Mesendoderm (in vitro differentiated cells): Measurements from ENCODE around the gene MBNL3.

Experiments
- DNase-seq: peaks from one replicate; pipeline ENCODE4 v3.0.0; 2013
- H2AK5ac ChIP-seq: 2 replicates; pipeline ENCODE4 v1.6.1; 2013; ENCODE audit warnings: low read length, inconsistent platforms
- H2BK120ac ChIP-seq: 2 replicates; pipeline ENCODE4 v1.6.1; 2013; ENCODE audit warnings: low read depth, mild to moderate bottlenecking, low read length, moderate library complexity, mixed read lengths
- H2BK15ac ChIP-seq: replicated peaks from 2 replicates; pipeline ENCODE4 v1.6.1; 2013; ENCODE audit warnings: low read depth, mild to moderate bottlenecking, moderate library complexity
- H2BK5ac ChIP-seq: 2 replicates; pipeline ENCODE4 v1.6.1; 2013; ENCODE audit warnings: low read length, inconsistent platforms
- H3K18ac ChIP-seq: 2 replicates; pipeline ENCODE4 v1.6.1; 2013; ENCODE audit warnings: mild to moderate bottlenecking, low read length, mixed read lengths
- H3K23ac ChIP-seq: one replicate; pipeline ENCODE4 v1.6.1; 2013; ENCODE audit warnings: low read length
- H3K27ac ChIP-seq: 2 replicates; pipeline ENCODE4 v1.5.1; 2013; ENCODE audit warnings: low read depth, mild to moderate bottlenecking, inconsistent platforms, low read length, moderate library complexity
- H3K27me3 ChIP-seq: 2 replicates; pipeline ENCODE4 v1.6.1; 2013; ENCODE audit warnings: low read length, control low read depth, mild to moderate bottlenecking, inconsistent platforms; ENCODE audit not compliant: insufficient read depth, poor library complexity
- H3K36me3 ChIP-seq: 2 replicates; pipeline ENCODE4 v1.6.1; 2013; ENCODE audit warnings: low read length, inconsistent platforms; ENCODE audit not compliant: control insufficient read depth, insufficient read depth
- H3K4ac ChIP-seq: one replicate; pipeline ENCODE4 v1.6.1; 2013; ENCODE audit warnings: low read depth, mild to moderate bottlenecking, low read length, moderate library complexity
- H3K4me1 ChIP-seq: 2 replicates; pipeline ENCODE4 v1.6.1; 2013; ENCODE audit warnings: low read depth, low read length, inconsistent platforms; ENCODE audit not compliant: control insufficient read depth
- H3K4me2 ChIP-seq: 2 replicates; pipeline ENCODE4 v1.6.1; 2013; ENCODE audit warnings: low read length
- H3K4me3 ChIP-seq: 2 replicates; pipeline ENCODE4 v1.5.1; 2013; ENCODE audit warnings: mild to moderate bottlenecking, low read length
- H3K56ac ChIP-seq: one replicate; pipeline ENCODE4 v1.6.1; 2013; ENCODE audit warnings: low read length
- H3K79me1 ChIP-seq: 2 replicates; pipeline ENCODE4 v1.6.1; 2013; ENCODE audit warnings: low read length, inconsistent platforms
- H3K79me2 ChIP-seq: 2 replicates; pipeline ENCODE4 v1.6.1; 2013; ENCODE audit warnings: mild to moderate bottlenecking, low read length; ENCODE audit not compliant: control insufficient read depth, insufficient read depth
- H3K9ac ChIP-seq: 2 replicates; pipeline ENCODE4 v1.6.1; 2013; ENCODE audit warnings: low read length, inconsistent platforms
- H4K5ac ChIP-seq: one replicate; pipeline ENCODE4 v1.6.1; 2013; ENCODE audit warnings: low read length
- H4K8ac ChIP-seq: one replicate; pipeline ENCODE4 v1.6.1; 2013; ENCODE audit warnings: low read depth, mild to moderate bottlenecking, control low read depth, low read length, moderate library complexity
- WGBS: extraction: QIAGEN DNeasy Blood & Tissue Kit; methylation state at CpG from one replicate; pipeline ENCODE4 v1.1.7; 2013; ENCODE audit warnings: low lambda C conversion rate, missing lambda C conversion rate; ENCODE audit not compliant: insufficient coverage; ENCODE audit errors: extremely low coverage; 5-methylcytosine and 5-hydroxymethylcytosine counted together

The MBNL3 gene

GRCh38 chrX:132483951-132484350 lies 4.9 kb downstream of the MBNL3 start:
- H3K27ac ChIP-seq, result no peak overlapping the region
- no peak overlapping the region for H3K23ac ChIP-seq
- no peaks in the 10 kb centered on the region for H3K79me1 ChIP-seq
- no peak overlapping the region for H2BK15ac ChIP-seq
- H3K4ac ChIP-seq, result no peak overlapping the region
- H3K79me2 ChIP-seq, result no peaks in the 10 kb centered on the region
- no peak overlapping the region for H2BK120ac ChIP-seq
- DNase-seq, result no peak
- no peaks in the 10 kb centered on the region for H3K36me3 ChIP-seq
- no peak overlapping the region for H2AK5ac ChIP-seq
- no peak overlapping the region for H4K5ac ChIP-seq
- H3K56ac ChIP-seq, result no peak overlapping the region
- no peak overlapping the region for H3K18ac ChIP-seq
- WGBS, result no CpG with 5 or more reads among the region's 2 CpGs
- H3K4me1 ChIP-seq, result no peaks in the 10 kb centered on the region
- no peak overlapping the region for H3K4me2 ChIP-seq
- no peak overlapping the region for H2BK5ac ChIP-seq
- no peaks in the 10 kb centered on the region for H3K27me3 ChIP-seq
- no peak overlapping the region for H3K9ac ChIP-seq
- no peak overlapping the region for H3K4me3 ChIP-seq
- H4K8ac ChIP-seq, result no peak overlapping the region

GRCh38 chrX:132483488-132483887 lies 5.3 kb downstream of the MBNL3 start:
- Histone ChIP-seq H3K4me3 (no peak overlapping the region), H3K18ac (no peak overlapping the region), H3K79me1 (no peaks in the 10 kb centered on the region), H3K23ac (no peak overlapping the region), H3K36me3 (no peaks in the 10 kb centered on the region), H2BK5ac (no peak overlapping the region), H3K56ac (no peak overlapping the region), H3K27me3 (no peaks in the 10 kb centered on the region), H3K4me1 (no peaks in the 10 kb centered on the region), H3K9ac (no peak overlapping the region), H2BK15ac (no peak overlapping the region), H3K79me2 (no peaks in the 10 kb centered on the region), H2AK5ac (no peak overlapping the region), H3K4ac (no peak overlapping the region), H2BK120ac (no peak overlapping the region), H3K4me2 (no peak overlapping the region), H4K8ac (no peak overlapping the region), H3K27ac (no peak overlapping the region), H4K5ac (no peak overlapping the region)
- no CpG with 5 or more reads among the region's 2 CpGs for WGBS
- no peak for DNase-seq

- Histone ChIP-seq H3K18ac (no peak overlapping the region), H3K4me2 (no peak overlapping the region), H2BK120ac (no peak overlapping the region), H4K5ac (no peak overlapping the region), H4K8ac (no peak overlapping the region), H3K4me3 (no peak overlapping the region), H3K4ac (no peak overlapping the region), H3K79me2 (no peaks in the 10 kb centered on the region), H3K4me1 (no peaks in the 10 kb centered on the region), H3K36me3 (no peaks in the 10 kb centered on the region), H3K27me3 (no peaks in the 10 kb centered on the region), H3K27ac (no peak overlapping the region), H3K56ac (no peak overlapping the region), H3K79me1 (no peaks in the 10 kb centered on the region), H3K9ac (no peak overlapping the region), H2AK5ac (no peak overlapping the region), H2BK5ac (no peak overlapping the region), H2BK15ac (no peak overlapping the region), H3K23ac (no peak overlapping the region)
- no peak for DNase-seq
- WGBS, result no CpG with 5 or more reads among the region's 4 CpGs
These were observed 6.2 kb downstream of the MBNL3 start for GRCh38 chrX:132482632-132483031.

GRCh38 chrX:132481449-132481848 lies 7.4 kb downstream of the MBNL3 start:
- no peak overlapping the region for H3K27ac ChIP-seq
- H3K4me3 ChIP-seq, result no peak overlapping the region

GRCh38 chrX:132480581-132481203 lies 8.1 kb downstream of the MBNL3 start:
- no peak overlapping the region for H2BK120ac ChIP-seq
- H2AK5ac ChIP-seq, result no peak overlapping the region
- no peak overlapping the region for H3K4ac ChIP-seq
- no peak overlapping the region for H3K4me3 ChIP-seq
- peak overlapping the region; percentile 34 for H3K56ac ChIP-seq
- DNase-seq, result peak; percentile 7
- no peak overlapping the region for H3K9ac ChIP-seq
- H4K8ac ChIP-seq, result no peak overlapping the region
- no peaks in the 10 kb centered on the region for H3K79me2 ChIP-seq
- no peak overlapping the region for H2BK15ac ChIP-seq
- H3K4me1 ChIP-seq, result no peaks in the 10 kb centered on the region
- no peak overlapping the region for H2BK5ac ChIP-seq
- no peaks in the 10 kb centered on the region for H3K27me3 ChIP-seq
- H3K4me2 ChIP-seq, result no peak overlapping the region
- H3K23ac ChIP-seq, result no peak overlapping the region
- no peak overlapping the region for H3K18ac ChIP-seq
- no peaks in the 10 kb centered on the region for H3K36me3 ChIP-seq
- no peak overlapping the region for H3K27ac ChIP-seq
- no CpG with 5 or more reads among the region's 6 CpGs for whole genome bisulfite sequencing
- H4K5ac ChIP-seq, result no peak overlapping the region
- no peaks in the 10 kb centered on the region for H3K79me1 ChIP-seq

More at GRCh38 chrX:132481449-132481848, 7.4 kb downstream of the MBNL3 start:
- H3K79me1 ChIP-seq, result no peaks in the 10 kb centered on the region
- H3K4me2 ChIP-seq, result no peak overlapping the region
- no peak overlapping the region for H3K23ac ChIP-seq
- no peak overlapping the region for H2AK5ac ChIP-seq
- no peak for DNase-seq
- H2BK15ac ChIP-seq, result no peak overlapping the region
- no peak overlapping the region for H3K4ac ChIP-seq
- no peak overlapping the region for H3K18ac ChIP-seq
- H2BK120ac ChIP-seq, result no peak overlapping the region
- H4K8ac ChIP-seq, result no peak overlapping the region
- WGBS, result no CpG with 5 or more reads among the region's 1 CpG
- H2BK5ac ChIP-seq, result no peak overlapping the region
- H3K9ac ChIP-seq, result no peak overlapping the region
- no peaks in the 10 kb centered on the region for H3K27me3 ChIP-seq
- no peak overlapping the region for H4K5ac ChIP-seq
- no peaks in the 10 kb centered on the region for H3K79me2 ChIP-seq
- H3K56ac ChIP-seq, result no peak overlapping the region
- no peaks in the 10 kb centered on the region for H3K36me3 ChIP-seq
- no peaks in the 10 kb centered on the region for H3K4me1 ChIP-seq
